Brain pericyte (primary cell): ENCODE results near the gene TRMT61B.

Experiments used
- DNase-seq: peaks from one replicate; pipeline ENCODE4 v3.0.0-alpha.2; 2012; ENCODE audit warnings: low read depth, low spot score

Gene TRMT61B

GRCh38 chr2:28855977-28856376 is 14.1 kb downstream of the TRMT61B start:
- DNase-seq = no peak

GRCh38 chr2:28855193-28855592 is 14.9 kb downstream of the TRMT61B start:
- DNase-seq = no peak

- no peak for DNase-seq
Observed at GRCh38 chr2:28842042-28842441, 28.1 kb downstream of the TRMT61B start.

GRCh38 chr2:28838971-28839370 is 31.1 kb downstream of the TRMT61B start:
- no peak for DNase-seq

- DNase-seq = no peak
Observed at GRCh38 chr2:28835781-28836180, 34.3 kb downstream of the TRMT61B start.

- no peak for DNase-seq
Observed at GRCh38 chr2:28833740-28834470, 36.2 kb downstream of the TRMT61B start.

GRCh38 chr2:28828382-28828781 is 41.7 kb downstream of the TRMT61B start:
- DNase-seq = no peak

- no peak for DNase-seq
Observed at GRCh38 chr2:28824870-28825269, 45.2 kb downstream of the TRMT61B start.

GRCh38 chr2:28824207-28824606 is 45.9 kb downstream of the TRMT61B start:
- DNase-seq = no peak

- DNase-seq = no peak
Observed at GRCh38 chr2:28822036-28822435, 48.1 kb downstream of the TRMT61B start.

GRCh38 chr2:28821295-28821958 is 48.7 kb downstream of the TRMT61B start:
- DNase-seq = peak; percentile 27

GRCh38 chr2:28818053-28818452 is 52.1 kb downstream of the TRMT61B start:
- no peak for DNase-seq

- peak; percentile 4 for DNase-seq
Observed at GRCh38 chr2:28810384-28811285, 59.5 kb downstream of the TRMT61B start, which contains the start of gene SPDYA. Gene SPDYA (plus strand): TSS chr2:28810834. CDS start chr2:28816015, 5,181 bp downstream.

- DNase-seq = no peak
Observed at GRCh38 chr2:28809927-28810326, 60.2 kb downstream of the TRMT61B start.

GRCh38 chr2:28802975-28803429 is 67.1 kb downstream of the TRMT61B start:
- no peak for DNase-seq

GRCh38 chr2:28801726-28802125 is 68.4 kb downstream of the TRMT61B start:
- DNase-seq = no peak
